ENCODE measurements around the gene ADAMTS9. TPM values are rescaled to one million over a fixed set of nuclear protein-coding genes. Genes with fewer than 3 reads are reported as not detected.

Gene ADAMTS9
- total and polyA plus RNA-seq, 9 of the 15 experiments (the other 6 are each of a cell fraction or from before 2014, with no cell fraction given) = 0.05 to 0.32 (median 0.13) TPM; not detected in 2

DNA sequence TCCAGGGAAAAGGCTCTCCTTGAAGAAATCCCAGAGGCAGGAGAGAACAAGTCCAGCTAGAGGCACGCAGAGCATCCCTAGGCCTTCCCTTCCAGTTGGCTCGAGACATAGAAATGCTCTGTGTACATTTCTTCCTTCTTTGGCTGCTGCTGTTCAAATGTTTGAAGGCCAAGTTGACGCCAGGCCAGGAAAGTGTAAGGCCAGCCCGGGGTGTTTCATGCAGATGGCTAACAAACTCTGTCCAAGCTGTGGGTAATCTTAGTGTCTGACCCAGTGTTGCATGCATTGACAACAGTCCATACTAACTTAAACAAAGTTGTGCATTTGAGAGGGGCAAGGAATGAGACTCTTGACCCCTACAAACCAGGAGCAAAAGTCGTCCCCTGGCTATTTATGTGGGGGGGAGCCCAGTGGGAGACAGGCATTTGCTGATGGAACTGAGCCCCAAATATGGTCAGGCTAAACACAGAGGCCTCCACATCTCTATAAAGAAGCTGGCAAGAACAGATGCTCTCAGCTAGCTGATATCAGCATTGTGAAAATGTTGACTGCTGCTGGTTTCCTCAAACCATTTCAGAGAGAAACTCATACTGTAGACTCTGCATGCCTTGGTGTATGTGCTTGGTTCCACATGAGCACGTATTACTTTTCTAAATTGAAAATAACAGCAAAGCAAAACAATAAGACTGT is 139.5 kb downstream of the ADAMTS9 start:
- FAIRE-seq (no peak), ATAC-seq (no peak), DNase-seq (ENCODE audit: extremely low read depth in 1 of 4, low spot score in 3 of 4) (no peak)
- Histone ChIP-seq H3K27me3 (ENCODE audit: control insufficient read depth in 2 of 2, insufficient read depth in 2 of 2, low read length in 2 of 2) (peaks cover 0 to 13% of the 10 kb centered on the region in 2 experiments; a peak in 1 of 5 replicates), H3K79me2 (ENCODE audit: control insufficient read depth, insufficient read depth, low read length) (no peaks in the 10 kb centered on the region), H3K4me3 (no peak overlapping the region), H3K4me2 (ENCODE audit: insufficient read depth, low read length) (no peak overlapping the region), H3K9ac (ENCODE audit: insufficient read depth in 1 of 2, low read depth in 2 of 2, low read length in 2 of 2) (no peak overlapping the region), H2AFZ (ENCODE audit: low read depth, low read length) (no peak overlapping the region), H3K9me1 (ENCODE audit: control insufficient read depth, insufficient read depth, low read length) (no peaks in the 10 kb centered on the region), H4K20me1 (replicated peaks; ENCODE audit: control insufficient read depth, insufficient read depth, low read length) (no peaks in the 10 kb centered on the region), H3K36me3 (ENCODE audit: control insufficient read depth, insufficient read depth, low read length) (no peaks in the 10 kb centered on the region), H3K9me3 (replicated peaks; ENCODE audit: control insufficient read depth, insufficient read depth, low read depth, low read length) (no peaks in the 10 kb centered on the region), H3K4me1 (replicated peaks in 1 of 2; ENCODE audit: control insufficient read depth in 2 of 2, insufficient read depth in 2 of 2, low read length in 2 of 2) (no peaks in the 10 kb centered on the region), H3K27ac (ENCODE audit: extremely low read depth, low read depth, low read length) (no peak overlapping the region)
- POLR2A ChIA-PET = no interaction called here
- TF ChIP-seq, protein P1, sequence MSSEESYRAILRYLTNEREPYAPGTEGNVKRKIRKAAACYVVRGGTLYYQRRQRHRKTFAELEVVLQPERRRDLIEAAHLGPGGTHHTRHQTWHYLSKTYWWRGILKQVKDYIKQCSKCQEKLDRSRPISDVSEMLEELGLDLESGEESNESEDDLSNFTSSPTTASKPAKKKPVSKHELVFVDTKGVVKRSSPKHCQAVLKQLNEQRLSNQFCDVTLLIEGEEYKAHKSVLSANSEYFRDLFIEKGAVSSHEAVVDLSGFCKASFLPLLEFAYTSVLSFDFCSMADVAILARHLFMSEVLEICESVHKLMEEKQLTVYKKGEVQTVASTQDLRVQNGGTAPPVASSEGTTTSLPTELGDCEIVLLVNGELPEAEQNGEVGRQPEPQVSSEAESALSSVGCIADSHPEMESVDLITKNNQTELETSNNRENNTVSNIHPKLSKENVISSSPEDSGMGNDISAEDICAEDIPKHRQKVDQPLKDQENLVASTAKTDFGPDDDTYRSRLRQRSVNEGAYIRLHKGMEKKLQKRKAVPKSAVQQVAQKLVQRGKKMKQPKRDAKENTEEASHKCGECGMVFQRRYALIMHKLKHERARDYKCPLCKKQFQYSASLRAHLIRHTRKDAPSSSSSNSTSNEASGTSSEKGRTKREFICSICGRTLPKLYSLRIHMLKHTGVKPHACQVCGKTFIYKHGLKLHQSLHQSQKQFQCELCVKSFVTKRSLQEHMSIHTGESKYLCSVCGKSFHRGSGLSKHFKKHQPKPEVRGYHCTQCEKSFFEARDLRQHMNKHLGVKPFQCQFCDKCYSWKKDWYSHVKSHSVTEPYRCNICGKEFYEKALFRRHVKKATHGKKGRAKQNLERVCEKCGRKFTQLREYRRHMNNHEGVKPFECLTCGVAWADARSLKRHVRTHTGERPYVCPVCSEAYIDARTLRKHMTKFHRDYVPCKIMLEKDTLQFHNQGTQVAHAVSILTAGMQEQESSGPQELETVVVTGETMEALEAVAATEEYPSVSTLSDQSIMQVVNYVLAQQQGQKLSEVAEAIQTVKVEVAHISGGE (CRISPR knock-in tag; IDR thresholded peaks at IDR 0.05) = peak in 1 of 3 experiments; percentile 55; a peak in 1 of 6 replicates
- TF ChIP-seq, protein P2, sequence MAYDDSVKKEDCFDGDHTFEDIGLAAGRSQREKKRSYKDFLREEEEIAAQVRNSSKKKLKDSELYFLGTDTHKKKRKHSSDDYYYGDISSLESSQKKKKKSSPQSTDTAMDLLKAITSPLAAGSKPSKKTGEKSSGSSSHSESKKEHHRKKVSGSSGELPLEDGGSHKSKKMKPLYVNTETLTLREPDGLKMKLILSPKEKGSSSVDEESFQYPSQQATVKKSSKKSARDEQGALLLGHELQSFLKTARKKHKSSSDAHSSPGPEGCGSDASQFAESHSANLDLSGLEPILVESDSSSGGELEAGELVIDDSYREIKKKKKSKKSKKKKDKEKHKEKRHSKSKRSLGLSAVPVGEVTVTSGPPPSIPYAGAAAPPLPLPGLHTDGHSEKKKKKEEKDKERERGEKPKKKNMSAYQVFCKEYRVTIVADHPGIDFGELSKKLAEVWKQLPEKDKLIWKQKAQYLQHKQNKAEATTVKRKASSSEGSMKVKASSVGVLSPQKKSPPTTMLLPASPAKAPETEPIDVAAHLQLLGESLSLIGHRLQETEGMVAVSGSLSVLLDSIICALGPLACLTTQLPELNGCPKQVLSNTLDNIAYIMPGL (CRISPR knock-in tag; IDR thresholded peaks at IDR 0.05) = no peak
- intact Hi-C loops (cut with micrococcal nuclease) (no loop called here), in situ Hi-C loops (cut with MboI) (loop anchor here (25.0 kb wide), 2 partner anchors 614 to 1189 kb away; no protein-coding TSS in a partner anchor)
- no TSS peak for BruUV-seq (replicated peaks)
- CTCF ChIA-PET (ENCODE audit: low intra/inter-chr PET ratio) = no interaction called here
- WGBS (ENCODE audit: insufficient coverage, low coverage, missing lambda C conversion rate) = 5% methylated on average over 5 of the region's 6 CpGs

Measured in K562 (cell line).